ENCODE data around the gene PCP2.

PCP2 gene

DNA sequence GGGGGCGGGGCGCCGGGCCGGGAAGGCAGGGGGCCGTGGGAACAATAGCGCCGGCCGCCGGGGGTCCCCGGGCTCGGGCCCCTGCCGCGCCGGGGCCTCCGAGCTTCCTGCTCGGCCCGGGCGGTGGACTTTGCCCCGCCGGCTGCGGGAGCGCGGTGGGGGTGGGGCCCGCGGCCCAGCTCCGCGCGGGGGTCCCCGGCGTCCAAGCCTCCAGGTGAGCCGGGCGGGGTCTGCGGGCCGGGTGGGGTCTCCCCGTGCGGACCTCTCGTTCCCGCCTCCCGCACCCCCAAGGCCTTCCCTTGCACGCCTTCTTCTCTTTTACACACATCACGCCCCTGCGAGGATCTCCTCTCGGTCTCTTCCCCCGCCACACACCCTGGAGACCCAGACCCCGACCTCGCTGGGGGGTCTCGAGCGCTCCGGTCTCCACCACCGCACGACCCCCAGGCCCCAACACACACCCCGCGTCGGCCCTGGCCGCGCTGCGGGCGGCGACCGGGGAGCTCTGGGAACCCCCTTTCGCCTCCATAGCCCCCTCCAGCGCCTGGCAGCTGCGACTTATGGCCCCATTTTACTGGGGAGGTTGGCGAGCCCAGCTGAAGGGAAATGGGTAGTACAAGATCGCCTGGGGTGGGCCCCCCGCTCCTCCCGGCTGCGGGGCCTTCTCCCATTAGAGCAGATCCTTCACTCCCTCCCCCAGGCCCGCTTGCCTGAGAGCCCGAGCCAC, 37.1 kb downstream of the PCP2 start:
- DNase-seq (ENCODE audit: low read depth, low spot score), result no peak

DNA sequence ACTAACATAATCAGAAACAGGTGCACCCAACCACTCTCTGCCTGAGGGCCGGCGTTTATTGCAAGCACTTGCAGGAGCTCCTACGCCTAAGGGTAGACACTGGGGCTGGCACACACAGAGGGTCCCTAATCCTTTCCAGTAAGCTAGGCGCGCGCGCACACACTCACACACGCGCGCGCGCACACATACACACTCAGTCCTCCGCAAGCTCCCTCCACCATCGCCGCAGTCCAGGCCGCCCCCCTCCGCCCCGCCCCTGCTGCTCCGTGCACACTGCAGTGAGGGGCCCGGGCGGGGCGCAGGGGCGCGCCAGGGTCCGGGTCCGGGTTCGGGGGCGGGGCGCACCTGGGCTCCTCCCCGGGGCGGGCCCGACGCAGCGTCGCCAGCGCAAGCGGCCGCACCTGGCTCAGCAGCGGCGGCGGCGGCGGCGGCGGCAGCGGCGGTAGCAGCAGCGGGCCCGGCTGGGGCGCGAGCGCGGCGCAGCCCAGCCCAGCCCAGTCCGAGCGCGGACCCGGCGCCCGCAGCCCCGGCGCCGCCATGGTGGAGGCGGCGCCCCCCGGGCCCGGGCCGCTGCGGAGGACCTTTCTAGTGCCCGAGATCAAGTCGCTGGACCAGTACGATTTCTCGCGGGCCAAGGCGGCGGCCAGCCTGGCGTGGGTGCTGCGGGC, 37.9 kb downstream of the PCP2 start, which contains the start of gene CAMSAP3:
Gene CAMSAP3, plus strand, starts transcription at position 398 of the 668 bp plus-strand sequence. Its CDS starts 140 bp downstream, at position 538.
- peak; percentile 69 for DNase-seq (ENCODE audit: low read depth, low spot score)

DNA sequence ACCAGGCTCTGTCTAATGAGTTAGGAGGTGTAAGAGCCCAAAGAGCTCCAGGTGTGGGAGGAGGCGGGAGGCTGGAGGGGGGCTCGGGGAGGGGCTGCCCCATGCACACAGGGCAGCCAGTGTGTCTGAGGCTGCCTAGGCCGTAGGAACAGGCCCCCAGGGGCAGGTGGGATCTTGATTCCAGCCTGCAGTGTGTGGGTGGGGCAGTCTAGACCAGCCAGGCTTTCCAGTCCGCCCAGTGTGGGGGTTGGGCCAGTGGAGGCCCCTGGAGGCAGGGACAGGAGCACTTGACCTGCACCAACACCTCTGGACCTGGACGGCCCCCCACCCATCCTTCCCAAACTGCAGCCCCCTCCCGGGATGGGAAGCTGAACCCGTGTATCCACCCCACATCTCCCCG, 43.3 kb downstream of the PCP2 start:
- peak; percentile 82 for DNase-seq (ENCODE audit: low read depth, low spot score)

DNA sequence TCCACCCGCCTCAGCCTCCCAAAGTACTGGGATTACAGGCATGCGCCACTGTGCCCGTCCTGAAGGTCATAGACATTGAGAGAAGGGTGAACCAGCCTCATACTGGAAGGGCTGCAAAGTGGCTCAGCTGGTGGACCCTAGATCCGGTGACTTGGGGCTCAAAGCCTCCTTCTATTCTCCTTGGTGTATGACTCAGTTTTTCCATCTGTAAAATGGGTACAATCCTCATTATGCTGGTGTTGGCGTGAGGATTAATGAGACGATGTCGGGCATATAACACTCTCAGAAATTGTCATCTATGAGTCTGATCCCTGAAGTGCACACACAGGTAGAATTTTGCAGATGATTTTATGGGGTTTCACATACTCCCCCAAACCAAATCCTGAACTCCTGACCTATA, 43.7 kb downstream of the PCP2 start:
- DNase-seq (ENCODE audit: low read depth, low spot score), result no peak

DNA sequence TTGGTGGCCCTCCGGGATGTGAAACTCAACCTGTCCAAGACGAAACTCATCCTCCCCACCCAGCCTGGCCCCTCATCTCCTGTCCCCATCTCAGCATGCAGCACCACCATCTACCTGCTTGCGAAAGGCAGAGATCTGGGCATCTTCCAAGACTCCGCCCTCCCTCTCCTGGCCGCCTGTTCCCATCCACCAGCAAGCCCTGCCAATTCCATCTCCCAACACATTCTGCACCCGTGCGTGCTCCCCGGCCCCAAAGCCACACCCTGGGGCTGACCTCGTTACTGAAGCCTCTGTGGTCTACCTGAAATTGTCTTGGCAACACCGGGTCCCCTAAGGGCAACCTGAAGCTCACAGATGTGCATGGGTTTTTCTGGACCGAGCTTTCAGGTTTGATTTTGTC, 51.1 kb downstream of the PCP2 start:
- DNase-seq (ENCODE audit: low read depth, low spot score), result no peak
